ENCODE results near the gene LRRC7.
"Not testable (repeated sequence)": the region's sequence is repeated elsewhere in the genome, so short reads cannot be mapped to it uniquely, and the experiment has no call there.

Gene LRRC7

DNA sequence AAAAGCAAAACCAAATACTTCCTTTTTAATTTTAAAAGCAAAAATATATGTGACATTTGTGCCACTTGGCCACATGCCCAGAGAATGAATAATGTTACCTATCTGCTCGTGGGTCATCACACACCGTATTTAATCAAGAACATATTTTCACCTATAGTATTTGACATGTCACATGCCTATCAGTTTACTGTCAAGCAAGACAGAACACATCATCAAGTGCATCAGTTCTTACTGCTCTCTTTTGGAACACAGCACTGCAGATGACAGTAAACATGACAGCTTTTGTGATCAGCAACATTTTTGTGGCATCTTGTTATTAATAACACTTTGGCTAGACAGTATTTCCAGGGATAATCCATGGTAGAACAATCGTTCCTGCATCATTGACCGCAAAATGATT lies 134.4 kb downstream of the LRRC7 start:
- DNase-seq = peak; percentile 20

DNA sequence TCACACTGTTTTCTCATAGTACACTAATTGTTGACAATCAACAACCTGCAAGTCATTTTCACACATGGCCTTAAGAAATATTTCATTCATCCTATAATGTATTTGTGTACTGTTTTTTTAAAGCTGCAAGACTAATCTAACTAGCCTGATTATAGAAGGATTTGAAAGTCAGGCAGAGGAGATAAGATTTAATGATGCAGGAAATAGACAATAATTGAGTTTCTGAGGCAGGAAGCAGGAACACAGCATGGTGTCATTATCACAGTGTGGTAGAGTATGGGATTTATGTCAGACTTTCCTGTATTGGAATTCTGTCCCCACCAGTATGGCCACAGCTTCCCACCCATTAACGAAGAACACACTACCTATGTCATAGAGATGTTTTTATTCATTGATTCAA lies 138.8 kb downstream of the LRRC7 start:
- no peak for DNase-seq

DNA sequence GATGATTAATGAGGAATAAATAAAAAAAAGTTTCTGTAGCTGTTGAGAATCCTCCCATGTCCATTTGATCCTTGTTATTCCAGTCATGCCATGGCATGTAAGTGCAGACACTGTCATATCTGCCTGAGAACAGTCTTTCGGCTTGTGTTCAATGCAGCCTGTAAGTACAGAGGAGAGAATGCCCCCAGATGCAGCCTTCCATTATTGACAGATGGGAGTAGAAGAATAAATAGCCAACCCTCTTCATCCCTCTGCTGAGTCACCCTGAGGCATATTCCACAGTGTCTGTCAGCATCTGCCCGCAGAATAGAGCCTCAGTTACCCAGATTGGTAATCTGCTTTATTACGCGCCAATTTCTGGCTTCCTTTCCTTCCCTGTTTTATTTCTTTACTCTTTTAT lies 139.4 kb downstream of the LRRC7 start:
- DNase-seq = no peak

DNA sequence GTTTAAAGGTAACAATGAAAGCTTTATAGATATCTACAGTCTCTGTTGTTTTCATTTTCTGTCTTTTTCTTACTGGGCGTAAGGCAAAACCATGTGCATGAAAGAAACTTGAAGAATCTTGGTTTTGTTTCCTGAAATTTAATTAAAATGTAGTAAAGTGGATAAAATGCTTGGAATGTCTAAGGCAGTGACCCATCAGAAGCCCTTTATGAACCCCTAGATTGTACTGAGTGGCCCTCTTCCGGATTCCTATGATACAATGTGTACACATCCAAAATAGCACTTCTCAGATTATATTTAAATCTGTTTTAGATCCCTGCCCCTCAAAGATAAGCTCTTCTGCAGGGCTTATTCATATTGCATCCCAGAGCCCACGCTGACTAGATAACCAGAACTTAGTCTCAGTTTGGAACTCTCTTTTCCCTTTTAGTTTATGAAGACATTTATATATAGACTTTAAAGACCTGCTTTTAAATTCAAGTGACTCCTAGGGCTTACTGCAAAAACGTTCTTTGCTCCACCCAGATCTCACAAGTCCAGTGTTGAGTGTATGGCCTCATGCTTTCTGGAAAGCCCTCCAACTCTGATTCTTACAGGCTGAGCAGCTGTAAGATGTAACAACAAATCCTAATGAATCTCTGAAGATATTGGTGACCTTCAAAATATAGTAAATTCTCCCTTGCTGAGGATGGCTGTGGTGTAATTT lies 142.9 kb downstream of the LRRC7 start:
- DNase-seq = no peak

DNA sequence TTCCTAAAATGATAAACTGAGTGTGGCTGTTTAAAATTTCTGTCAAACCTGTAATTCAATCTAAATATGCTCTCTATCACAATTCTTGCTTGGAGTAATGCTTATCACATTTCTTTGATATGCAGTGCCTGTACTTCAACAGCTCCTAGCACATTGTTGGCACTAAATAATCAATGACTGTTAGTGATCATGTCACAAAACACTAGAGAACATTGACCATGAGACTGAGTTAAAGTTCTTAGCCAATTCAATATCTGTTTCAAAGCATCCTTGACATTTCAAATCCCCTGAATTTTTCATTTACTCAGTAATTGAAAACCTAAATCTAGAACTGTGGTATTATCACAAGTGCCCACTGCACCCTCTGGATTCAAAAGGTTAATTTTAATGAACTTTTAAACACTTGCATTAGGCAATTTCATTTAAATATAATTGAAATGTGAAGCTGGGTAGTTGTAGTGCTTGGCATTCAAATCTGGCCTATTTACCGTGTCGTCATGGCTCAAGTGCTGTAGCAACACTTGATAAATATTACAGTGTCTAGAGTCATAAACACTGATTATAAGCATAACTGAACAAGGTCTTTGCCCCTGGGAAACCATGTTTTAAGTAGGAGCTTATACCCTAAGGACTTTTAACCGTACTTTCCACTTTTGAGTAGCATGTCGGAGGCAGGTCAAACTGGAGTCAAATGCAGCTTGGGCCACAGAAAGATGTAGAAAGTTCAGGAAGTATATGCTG lies 143.6 kb downstream of the LRRC7 start:
- no peak for DNase-seq

DNA sequence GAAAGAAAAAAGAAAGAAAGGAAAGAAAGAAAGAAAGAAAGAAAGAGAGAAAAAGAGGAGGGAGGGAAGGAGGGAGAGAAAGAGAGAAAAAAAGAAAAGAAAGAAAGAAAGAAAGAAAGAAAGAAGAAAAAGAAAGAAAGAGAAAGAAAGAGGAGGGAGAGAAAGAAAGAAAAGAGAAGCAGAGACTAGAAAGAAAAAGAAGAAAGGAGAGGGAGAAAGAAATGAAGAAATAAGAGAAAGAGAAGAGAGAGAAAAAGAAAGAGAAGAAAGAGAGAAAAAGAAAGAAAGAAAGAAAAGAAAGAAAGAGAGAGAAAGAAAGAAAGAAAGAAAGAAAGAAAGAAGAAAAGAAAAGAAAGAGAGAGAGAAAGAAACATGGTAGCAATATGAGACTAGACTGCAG lies 150.1 kb downstream of the LRRC7 start:
- not testable (repeated sequence) for DNase-seq

DNA sequence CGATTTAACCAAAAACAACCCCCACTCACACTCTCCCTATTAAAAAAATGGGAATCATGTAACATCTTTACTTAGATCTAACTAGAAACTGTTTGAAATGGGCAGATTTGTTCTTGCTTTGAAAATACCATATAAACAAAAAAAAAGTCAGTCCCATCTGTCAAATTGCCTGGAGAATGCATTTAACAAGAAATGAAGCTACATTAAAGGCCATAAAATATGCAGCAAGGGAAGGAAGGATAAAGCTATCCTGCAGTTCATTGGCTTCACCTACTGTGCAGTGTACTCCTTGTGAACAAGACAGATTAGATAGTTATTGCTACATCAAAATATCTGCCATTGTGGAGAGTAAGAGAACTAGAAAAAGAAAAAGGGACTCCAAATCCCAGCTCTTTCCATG lies 160.5 kb downstream of the LRRC7 start:
- no peak for DNase-seq

DNA sequence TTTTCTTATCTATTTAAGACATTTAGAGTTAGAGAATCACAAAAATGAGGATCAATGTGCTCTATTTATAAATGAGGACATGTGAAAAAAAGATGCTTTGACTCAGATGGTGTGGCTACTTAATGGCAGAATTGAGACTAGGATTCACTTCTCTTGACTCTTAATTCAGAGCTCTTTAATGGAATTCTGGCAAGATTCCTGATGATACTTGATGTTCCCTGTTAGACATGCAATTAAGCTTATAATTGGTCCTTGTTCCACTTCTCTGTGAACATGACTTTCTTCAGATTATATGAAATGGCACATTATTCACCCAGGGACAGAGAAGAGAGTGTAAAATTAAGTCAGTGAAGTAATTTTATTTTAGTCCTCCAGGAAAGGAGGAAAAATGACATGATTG lies 165.3 kb downstream of the LRRC7 start:
- no peak for DNase-seq

DNA sequence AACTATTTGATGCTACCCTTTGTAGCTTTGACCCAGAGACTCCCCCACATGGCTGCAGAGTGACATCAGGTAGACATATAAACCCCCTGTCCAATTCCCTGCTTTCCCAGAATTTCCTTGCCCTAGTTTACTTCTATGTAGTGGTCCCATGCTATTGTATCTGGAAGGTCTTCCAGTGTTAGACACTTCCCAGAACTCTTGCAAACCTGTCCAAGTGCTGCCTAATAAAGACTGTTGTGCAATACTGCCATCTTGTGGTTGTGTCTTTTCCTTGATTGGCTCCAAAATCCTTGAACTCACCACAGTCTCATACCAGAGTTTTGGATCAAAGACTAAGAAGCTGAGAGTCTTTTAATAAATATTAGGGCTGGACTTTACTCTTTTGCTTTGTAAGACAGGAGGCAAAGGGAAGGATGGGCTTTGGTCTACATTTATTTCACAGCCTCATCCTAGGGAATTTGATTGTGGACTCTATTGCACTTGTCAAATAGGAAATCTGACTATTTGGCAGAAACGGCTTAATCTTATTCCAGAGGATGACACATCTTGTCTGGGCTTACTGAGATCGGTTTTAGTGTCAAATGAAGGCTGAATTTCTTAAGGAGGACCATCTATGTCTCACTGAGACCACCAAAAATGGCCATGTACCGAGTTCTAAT lies 169.9 kb downstream of the LRRC7 start:
- peak; percentile 84 for DNase-seq

DNA sequence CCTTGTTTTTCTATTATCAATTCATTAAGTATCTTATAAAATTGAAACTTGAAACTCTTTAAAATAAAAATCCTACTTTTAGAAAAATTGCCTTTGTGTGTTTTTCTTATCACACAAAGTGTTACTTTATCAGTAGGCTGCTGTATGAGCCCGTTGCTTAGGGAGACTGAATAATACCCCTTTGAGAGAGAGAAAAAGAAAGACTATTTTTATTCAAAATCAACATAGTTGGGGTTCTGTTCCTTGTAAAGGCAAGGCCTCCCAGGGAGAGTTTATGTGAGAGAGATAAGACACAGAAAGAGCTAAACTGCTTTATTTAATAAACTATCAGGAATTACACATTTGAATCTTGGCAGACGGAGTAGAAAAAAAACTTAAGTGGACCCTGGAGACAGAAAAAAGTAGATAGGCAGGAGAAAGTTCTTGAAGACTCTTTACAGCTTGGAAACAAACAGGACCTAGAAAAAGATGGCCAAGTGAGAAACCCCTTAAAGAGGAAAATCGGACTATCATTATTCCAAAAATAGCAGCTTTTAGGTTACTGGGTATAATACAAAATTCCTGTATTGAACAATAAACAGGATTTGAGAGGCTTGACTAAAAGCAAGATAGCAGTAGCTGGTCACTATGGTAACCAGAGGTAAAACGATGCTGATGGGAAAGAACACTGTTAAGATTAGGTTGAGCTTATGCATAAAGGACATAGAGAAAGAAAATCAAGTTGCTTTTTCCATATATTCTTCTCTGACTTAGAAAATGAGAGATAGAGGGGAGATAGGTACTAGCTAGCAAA lies 170.9 kb downstream of the LRRC7 start:
- no peak for DNase-seq

DNA sequence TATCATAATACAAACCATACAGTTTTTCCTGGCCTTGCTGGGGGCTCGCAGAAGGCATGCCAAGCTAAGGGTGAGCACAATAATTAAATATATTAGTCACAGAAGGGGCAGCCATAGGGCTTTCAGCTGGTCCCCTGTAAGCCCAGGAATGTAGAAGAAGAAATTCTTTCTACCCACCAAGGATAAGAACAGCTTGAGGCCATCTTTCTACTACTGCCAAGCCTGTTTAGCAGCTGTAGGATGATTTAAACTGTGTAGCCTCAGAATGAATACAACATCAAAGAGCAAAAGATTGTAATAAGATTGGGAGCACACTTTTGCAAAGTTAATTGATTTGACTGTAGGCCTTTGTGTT lies 171.5 kb downstream of the LRRC7 start:
- no peak for DNase-seq

DNA sequence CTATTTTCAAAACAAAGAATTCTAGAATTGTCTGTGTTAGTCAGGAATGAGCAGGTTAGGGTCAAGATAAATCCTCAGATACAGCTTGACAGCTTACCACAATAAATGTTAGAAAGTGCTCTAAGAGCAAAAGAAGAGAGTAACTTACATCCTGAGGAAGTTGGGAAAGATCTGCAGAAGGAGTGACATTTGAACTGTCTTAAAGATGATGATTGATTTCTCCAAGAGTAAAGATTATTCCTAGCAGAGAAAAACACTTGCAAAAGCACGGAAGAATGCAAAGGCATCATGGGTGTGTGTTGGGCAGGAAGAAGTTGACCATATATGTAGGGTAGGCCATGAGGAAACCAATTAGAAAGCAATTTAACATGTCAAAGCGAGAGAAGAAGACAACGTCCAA lies 175.4 kb downstream of the LRRC7 start:
- DNase-seq = no peak

DNA sequence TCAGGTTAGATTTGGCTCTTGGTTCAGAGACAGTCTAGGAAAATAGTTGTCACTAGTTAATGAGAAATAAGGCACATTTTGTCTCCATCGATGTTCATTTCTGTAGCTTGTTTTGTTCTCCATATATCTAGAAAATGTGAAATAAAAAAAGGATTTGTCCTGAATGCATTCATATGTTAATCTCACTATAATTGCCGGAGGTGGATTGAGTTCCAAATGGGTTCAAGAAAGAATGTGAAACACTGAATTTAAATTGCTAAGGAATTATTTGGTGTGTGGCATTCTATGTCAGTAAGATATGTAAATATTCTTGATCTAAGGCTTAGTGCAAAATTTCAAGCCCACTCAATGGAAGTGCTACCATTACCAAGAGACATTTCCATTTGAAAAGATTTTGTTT lies 176.7 kb downstream of the LRRC7 start:
- no peak for DNase-seq

DNA sequence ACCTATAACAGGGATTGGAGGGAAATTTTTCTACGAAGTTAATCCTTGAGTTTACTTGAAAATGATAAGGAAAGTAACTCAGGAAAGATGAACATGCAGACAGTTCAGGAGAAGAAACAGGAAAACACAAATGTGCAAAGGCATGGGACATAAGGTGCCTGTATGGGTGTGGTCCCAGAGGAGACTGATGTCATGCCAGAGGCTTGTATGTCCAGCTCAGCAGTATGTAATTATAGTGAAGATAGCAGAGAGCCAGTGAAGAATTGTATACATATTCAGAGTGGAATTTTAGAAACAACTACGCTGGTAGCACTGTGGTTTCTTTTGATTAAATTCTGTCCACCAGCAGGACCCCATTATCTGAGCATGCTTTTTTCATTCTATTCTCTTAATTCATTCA lies 179.5 kb downstream of the LRRC7 start:
- DNase-seq = no peak

DNA sequence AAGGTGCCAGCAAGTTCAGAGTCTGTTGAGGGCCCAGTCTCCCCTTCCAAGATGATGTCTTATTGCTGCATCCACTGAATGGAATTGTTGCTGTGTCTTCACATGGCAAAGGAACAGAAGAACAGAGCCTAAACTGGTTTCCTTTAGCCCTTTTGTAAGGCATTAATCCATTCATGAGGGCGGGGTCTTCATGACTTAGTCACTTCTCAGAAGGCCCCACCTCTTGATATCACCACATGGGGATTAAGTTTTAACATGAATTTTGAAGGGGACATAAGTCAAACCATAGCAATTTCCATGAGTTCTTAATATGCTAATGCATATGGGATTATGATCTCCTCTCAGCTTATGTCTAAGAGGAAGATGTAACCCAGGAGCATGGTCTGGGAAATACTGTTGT lies 182.9 kb downstream of the LRRC7 start:
- no peak for DNase-seq

DNA sequence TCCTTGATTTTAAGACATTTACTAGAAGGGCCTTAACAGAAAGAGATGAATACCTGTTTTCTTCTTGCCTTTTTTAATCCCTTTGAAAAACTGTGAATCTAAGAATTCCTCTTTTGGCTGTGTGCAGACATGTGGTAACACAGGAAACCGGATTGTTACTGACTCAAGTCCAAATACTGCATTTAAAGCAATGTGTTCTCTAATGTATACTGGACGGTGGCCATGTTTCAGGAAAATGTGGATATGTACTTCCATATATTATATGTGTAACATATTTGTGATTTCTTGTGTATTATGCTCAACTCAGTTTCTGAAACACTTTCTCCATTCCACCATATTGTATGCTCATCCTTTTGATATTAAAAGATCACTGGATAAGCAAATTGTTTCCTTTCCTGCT lies 185.1 kb downstream of the LRRC7 start:
- no peak for DNase-seq

DNA sequence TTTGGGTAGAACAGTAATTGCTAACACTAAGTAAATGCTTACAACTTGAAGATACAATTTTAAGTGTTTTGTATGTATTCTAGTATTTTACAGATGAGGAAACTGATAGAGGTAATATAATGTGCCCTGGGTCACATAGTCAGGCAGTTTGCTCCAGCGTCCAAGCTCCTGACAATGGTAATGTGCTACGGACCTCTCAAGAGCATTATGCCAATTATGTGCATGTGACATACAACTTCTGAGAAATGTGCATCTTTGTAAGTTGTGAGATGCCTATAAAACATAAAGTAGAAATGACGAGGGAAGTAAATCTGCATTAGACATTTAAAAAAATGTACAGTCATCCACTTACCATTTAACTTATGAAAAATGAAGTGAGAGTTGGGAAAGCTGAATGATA lies 186.8 kb downstream of the LRRC7 start:
- no peak for DNase-seq

DNA sequence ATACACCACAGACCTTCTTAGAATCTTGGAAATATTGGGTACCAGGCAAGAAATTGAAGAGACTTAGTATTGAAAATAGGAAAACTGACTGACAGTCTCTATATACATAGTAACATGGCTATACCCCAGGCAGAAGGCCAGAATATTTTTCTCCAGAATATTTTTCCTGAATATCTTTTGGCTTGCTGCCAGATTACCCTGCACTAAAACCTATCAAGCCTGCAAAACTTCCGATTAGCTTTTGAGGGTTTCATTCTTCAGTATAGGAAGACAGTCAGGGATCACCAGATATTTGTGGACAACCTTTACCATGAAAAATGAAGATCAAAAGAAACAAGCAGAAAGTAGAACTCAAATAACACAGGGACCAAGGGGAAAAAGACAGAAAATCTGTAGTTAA lies 187.9 kb downstream of the LRRC7 start:
- DNase-seq = no peak

DNA sequence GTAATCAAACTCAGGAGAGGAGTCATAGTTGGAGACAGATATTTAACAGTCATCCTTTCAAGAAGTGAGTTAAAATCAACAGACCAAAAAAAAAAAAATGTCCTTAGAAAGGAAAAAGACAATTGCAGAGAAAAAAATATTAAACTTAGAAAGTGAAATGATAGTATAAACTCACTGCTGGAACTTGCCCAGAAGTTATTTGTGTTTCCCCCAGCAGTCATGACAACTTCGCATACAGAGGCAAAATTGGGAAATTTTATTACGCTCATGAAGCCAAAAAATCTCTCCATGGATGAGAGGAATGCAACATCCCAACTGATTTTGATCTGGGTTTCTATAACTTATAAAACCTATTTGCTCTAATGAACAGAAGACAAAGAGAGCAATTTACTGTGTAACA lies 198.2 kb downstream of the LRRC7 start:
- DNase-seq = no peak

DNA sequence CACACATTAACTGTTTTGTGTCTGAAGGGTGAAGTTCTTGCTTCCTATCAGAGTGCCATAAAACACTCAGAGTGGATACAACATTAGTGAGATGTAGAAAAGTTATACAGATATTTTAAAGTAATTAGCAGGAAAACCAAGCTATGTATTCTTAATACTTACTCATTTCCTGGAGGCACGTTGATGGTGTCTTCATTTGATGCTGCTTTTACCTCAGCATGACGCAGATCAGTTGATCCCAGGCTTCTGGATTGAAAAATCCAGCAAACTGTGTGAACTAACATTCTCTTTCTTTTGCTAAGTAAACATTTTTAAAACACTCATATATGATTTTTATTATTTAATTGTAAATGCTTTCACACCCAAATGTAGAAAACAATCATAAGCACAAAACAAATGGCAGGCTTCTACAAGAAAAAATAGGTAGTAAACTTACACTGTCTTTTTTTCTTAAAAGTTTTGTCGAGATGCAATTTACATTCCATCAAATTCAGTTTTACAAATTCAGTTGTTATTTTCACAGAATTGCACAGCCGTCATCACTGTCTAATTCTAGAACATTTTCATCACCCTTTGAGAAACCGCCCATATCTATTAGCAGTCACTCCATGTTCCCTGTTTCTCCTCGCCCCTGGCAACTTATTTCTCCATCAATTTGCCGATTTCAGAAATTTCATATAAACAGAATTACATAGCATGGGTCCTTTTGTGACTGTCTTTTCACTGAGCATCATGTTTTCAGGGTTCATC lies 198.9 kb downstream of the LRRC7 start:
- DNase-seq = no peak

DNA sequence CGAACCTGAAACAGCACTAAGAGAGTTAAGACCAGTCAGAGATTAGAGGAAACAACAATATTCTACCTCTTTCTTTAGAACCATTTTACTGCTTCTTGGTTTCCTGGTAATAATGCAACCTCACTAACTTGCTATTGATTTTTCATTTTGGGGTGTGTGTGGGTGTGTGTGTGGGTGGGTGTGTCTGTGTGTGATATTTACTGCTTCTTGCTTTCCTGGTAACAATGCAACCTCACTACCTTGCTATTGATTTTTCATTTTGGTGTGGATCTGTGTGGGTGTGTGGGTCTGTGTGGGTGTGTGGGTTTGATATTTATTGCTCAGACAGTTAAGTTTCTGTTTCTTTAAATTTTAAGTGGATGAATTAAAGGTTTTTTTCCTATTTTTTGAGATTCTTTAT lies 208.8 kb downstream of the LRRC7 start:
- DNase-seq = no peak

DNA sequence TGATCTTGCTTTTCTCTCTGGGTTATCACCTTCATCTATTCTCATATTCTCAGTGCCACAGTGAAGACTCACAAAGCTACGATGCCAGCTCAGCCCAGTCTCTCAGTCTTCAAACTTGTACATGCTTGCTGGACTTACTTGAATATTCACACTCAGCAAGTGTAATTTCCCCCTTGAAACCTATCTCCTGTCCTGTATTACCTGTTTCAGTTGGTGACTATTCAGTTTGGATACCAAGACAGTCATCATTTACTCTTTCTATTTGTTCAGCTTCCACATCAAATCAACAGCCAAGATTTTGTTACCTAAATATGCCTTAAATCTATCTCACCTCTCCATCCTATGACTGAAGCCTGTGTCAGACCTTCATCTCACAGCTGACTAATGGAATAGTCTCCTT lies 209.7 kb downstream of the LRRC7 start:
- DNase-seq = no peak

DNA sequence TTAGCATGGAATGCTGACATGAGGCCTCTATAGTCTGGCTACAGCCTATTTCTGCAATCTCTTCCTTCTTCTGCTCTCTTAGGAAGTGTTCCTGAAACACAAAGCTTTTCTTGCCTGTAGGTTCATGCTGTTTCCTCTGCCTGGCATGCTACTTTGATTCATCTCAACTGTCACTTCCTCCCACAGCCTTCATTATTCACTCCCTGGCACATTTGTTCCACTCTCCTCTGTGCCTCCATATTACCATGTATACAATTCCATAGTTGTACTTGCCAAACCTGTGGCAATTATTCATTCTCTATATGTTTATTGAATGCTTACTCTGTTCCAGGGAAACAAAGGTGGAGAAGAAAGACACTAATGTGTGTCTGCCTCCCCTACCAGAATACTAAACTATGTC lies 210.2 kb downstream of the LRRC7 start:
- no peak for DNase-seq

All from hematopoietic multipotent progenitor cell treated with erythropoietin and hydrocortisone succinate and interleukin-3 and kit ligand, for 8 days (in vitro differentiated cells).